ENCODE measurements around the gene STAT4. TPM values are rescaled to one million over a fixed set of nuclear protein-coding genes. Genes with fewer than 3 reads are reported as not detected.

Gene STAT4
- total RNA-seq, 1 experiment from 2014 or later, result 0.71 TPM

DNA sequence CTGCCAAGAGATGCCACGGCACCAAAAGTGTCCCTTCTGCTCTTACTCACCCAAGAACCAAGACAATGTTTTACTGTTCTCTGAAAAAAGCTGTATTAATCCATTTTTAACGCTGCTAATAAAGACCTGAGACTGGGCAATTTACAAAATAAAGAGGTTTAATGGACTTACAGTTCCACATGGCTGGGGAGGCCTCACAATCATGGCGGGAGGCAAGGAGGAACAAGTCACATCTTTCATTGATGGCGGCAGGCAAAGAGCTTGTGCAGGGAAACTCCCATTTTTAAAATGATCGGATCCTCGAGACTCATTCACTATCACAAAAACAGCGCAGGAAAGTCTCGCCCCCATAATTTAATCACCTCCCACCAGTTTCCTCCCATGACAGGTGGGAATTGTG is 135.0 kb downstream of the STAT4 start:
- no peak overlapping the region for H3K4me3 ChIP-seq (ENCODE audit: low read depth, low read length, poor library complexity, severe bottlenecking)
- no TSS peak for BruUV-seq (replicated peaks)
- TF ChIP-seq EZH2 (IDR thresholded peaks at IDR 0.05; ENCODE audit: borderline replicate concordance, low read depth, low read length, poor library complexity, severe bottlenecking), result no peak
- TF ChIP-seq, protein P1, sequence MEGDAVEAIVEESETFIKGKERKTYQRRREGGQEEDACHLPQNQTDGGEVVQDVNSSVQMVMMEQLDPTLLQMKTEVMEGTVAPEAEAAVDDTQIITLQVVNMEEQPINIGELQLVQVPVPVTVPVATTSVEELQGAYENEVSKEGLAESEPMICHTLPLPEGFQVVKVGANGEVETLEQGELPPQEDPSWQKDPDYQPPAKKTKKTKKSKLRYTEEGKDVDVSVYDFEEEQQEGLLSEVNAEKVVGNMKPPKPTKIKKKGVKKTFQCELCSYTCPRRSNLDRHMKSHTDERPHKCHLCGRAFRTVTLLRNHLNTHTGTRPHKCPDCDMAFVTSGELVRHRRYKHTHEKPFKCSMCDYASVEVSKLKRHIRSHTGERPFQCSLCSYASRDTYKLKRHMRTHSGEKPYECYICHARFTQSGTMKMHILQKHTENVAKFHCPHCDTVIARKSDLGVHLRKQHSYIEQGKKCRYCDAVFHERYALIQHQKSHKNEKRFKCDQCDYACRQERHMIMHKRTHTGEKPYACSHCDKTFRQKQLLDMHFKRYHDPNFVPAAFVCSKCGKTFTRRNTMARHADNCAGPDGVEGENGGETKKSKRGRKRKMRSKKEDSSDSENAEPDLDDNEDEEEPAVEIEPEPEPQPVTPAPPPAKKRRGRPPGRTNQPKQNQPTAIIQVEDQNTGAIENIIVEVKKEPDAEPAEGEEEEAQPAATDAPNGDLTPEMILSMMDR (conservative IDR thresholded peaks at IDR 0.05; ENCODE audit: low read depth, low read length), result no peak
- no peaks in the 10 kb centered on the region for H3K36me3 ChIP-seq (ENCODE audit: insufficient read depth, low read length, poor library complexity, severe bottlenecking)
- CTCF ChIA-PET, result no interaction called here
- no peak overlapping the region for H3K27ac ChIP-seq (ENCODE audit: low read depth, low read length, poor library complexity, severe bottlenecking)
- no peaks in the 10 kb centered on the region for H3K27me3 ChIP-seq (replicated peaks; ENCODE audit: insufficient read depth, low read depth, low read length, poor library complexity)
- no peaks in the 10 kb centered on the region for H3K9me3 ChIP-seq (ENCODE audit: low read depth, low read length, poor library complexity, severe bottlenecking)
- POLR2A ChIA-PET (ENCODE audit: low non-redundant PET), result no interaction called here
- DNase-seq (ENCODE audit: low spot score), result no peak
- intact Hi-C loops (cut with micrococcal nuclease; ENCODE audit: unreplicated experiment), result loop anchor here (10.0 kb wide), 1 partner anchor 371 kb away; the partner anchor contains the start of gene NAB1
- H3K4me1 ChIP-seq (ENCODE audit: insufficient read depth, low read length, poor library complexity, severe bottlenecking), result peaks cover 6% of the 10 kb centered on the region

DNA sequence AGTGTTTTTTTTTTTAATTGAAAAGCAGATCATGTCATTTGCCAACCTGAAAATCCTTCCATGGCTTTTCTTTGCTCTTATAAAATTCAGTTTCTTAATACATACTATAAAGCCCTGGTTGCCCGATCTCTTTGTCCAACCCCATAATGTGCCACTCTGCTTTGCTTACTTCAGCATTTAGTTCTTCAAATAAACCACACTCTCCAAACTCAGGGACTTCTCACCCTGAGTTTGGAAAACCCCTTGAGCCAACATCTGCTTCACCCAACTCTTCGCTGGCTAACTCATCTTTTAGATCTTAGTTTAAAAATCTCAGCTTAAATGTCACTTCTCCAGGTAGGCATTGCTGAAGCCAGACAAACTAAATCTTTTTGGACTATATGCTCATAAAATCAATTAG is 135.6 kb downstream of the STAT4 start:
- H3K9me3 ChIP-seq (ENCODE audit: low read depth, low read length, poor library complexity, severe bottlenecking), result no peaks in the 10 kb centered on the region
- CTCF ChIA-PET, result no interaction called here
- no peak overlapping the region for H3K27ac ChIP-seq (ENCODE audit: low read depth, low read length, poor library complexity, severe bottlenecking)
- no TSS peak for BruUV-seq (replicated peaks)
- no peak overlapping the region for H3K4me3 ChIP-seq (ENCODE audit: low read depth, low read length, poor library complexity, severe bottlenecking)
- intact Hi-C loops (cut with micrococcal nuclease; ENCODE audit: unreplicated experiment), result loop anchor here (10.0 kb wide), 1 partner anchor 370 kb away; the partner anchor contains the start of gene NAB1
- H3K4me1 ChIP-seq (ENCODE audit: insufficient read depth, low read length, poor library complexity, severe bottlenecking), result peaks cover 6% of the 10 kb centered on the region
- no peaks in the 10 kb centered on the region for H3K27me3 ChIP-seq (replicated peaks; ENCODE audit: insufficient read depth, low read depth, low read length, poor library complexity)
- no peak for TF ChIP-seq EZH2 (IDR thresholded peaks at IDR 0.05; ENCODE audit: borderline replicate concordance, low read depth, low read length, poor library complexity, severe bottlenecking)
- TF ChIP-seq, protein P1 (conservative IDR thresholded peaks at IDR 0.05; ENCODE audit: low read depth, low read length), result no peak
- POLR2A ChIA-PET (ENCODE audit: low non-redundant PET), result no interaction called here
- DNase-seq (ENCODE audit: low spot score), result no peak
- no peaks in the 10 kb centered on the region for H3K36me3 ChIP-seq (ENCODE audit: insufficient read depth, low read length, poor library complexity, severe bottlenecking)

DNA sequence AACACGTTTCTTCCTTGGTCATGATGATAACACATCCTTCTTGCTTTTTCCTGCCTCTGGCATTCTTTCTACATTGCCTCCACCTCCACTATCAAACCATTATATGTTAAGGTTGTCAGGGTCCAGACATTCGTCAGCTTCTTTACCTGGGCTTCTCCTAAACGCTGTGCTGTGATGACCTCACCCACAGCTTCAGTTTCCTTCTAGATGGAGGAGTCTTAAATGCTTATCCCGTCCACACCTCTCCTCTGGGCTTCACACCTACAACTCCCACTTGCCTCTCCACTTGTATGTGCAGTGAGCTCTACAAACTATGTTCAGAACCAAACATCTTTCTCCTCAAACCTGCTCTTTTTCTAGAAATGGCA is 136.2 kb downstream of the STAT4 start:
- CTCF ChIA-PET, result no interaction called here
- POLR2A ChIA-PET (ENCODE audit: low non-redundant PET), result no interaction called here
- no peak for TF ChIP-seq EZH2 (IDR thresholded peaks at IDR 0.05; ENCODE audit: borderline replicate concordance, low read depth, low read length, poor library complexity, severe bottlenecking)
- TF ChIP-seq, protein P1 (conservative IDR thresholded peaks at IDR 0.05; ENCODE audit: low read depth, low read length), result no peak
- Histone ChIP-seq H3K9me3 (ENCODE audit: low read depth, low read length, poor library complexity, severe bottlenecking) (no peaks in the 10 kb centered on the region), H3K27me3 (replicated peaks; ENCODE audit: insufficient read depth, low read depth, low read length, poor library complexity) (no peaks in the 10 kb centered on the region), H3K36me3 (ENCODE audit: insufficient read depth, low read length, poor library complexity, severe bottlenecking) (no peaks in the 10 kb centered on the region), H3K4me3 (ENCODE audit: low read depth, low read length, poor library complexity, severe bottlenecking) (peak overlapping the region; percentile 81), H3K4me1 (ENCODE audit: insufficient read depth, low read length, poor library complexity, severe bottlenecking) (peaks cover 6% of the 10 kb centered on the region), H3K27ac (ENCODE audit: low read depth, low read length, poor library complexity, severe bottlenecking) (peak overlapping the region; percentile 84)
- BruUV-seq (replicated peaks), result TSS peak; percentile 99
- no peak for DNase-seq (ENCODE audit: low spot score)
- intact Hi-C loops (cut with micrococcal nuclease; ENCODE audit: unreplicated experiment), result loop anchor here (10.0 kb wide), 1 partner anchor 370 kb away; the partner anchor contains the start of gene NAB1

Data from A673 (cell line).